ENCODE data around the gene AQP5.

The AQP5 gene

DNA sequence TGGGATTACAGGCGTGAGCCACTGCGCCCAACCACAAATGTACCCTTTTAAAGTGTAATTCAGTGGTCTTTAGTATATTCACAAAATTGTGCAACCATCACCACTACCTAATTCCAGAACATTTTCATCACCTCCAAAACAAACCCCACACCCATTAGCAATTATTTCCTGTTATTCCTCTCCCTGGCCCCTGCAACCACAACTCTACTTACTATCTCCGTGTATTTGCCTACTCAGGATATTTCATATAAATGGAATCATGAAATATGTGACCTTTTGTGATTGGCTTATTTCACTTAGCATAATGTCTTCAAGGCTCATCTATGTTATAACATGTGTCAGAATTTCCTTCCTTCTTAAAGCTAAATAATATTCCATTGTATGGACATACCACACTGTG is 27.2 kb upstream of the AQP5 start:
- H3K4me3 ChIP-seq (ENCODE audit: low read depth, low read length): no peak overlapping the region

DNA sequence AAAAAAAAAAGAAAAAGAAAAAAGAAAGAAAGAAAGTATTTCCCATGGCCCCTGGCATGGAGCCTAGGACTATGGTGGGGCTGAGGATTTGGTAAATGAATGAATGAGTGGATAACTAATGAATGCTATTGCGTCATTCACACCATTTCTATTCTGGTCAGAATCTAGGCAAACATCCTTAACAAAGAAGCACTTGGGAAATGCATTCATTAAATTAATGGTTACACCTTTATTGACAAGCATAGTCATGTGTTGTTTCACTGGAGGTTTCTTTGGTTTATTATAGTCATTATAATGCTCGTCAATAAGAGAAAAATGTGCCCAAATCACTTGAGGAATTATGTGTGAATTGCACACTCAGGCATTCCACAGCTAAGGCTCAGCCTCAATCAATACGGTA is 24.7 kb upstream of the AQP5 start:
- H3K4me3 ChIP-seq (ENCODE audit: low read depth, low read length): no peak overlapping the region
- no peak for DNase-seq (ENCODE audit: low read depth)
- TF ChIP-seq, protein P1, sequence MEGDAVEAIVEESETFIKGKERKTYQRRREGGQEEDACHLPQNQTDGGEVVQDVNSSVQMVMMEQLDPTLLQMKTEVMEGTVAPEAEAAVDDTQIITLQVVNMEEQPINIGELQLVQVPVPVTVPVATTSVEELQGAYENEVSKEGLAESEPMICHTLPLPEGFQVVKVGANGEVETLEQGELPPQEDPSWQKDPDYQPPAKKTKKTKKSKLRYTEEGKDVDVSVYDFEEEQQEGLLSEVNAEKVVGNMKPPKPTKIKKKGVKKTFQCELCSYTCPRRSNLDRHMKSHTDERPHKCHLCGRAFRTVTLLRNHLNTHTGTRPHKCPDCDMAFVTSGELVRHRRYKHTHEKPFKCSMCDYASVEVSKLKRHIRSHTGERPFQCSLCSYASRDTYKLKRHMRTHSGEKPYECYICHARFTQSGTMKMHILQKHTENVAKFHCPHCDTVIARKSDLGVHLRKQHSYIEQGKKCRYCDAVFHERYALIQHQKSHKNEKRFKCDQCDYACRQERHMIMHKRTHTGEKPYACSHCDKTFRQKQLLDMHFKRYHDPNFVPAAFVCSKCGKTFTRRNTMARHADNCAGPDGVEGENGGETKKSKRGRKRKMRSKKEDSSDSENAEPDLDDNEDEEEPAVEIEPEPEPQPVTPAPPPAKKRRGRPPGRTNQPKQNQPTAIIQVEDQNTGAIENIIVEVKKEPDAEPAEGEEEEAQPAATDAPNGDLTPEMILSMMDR (IDR thresholded peaks at IDR 0.05; ENCODE audit: low read depth, low read length): no peak
- TF ChIP-seq POLR2A (IDR thresholded peaks at IDR 0.05; ENCODE audit: extremely low read depth, insufficient read length) (no peak), MYC (IDR thresholded peaks at IDR 0.05; ENCODE audit: low read depth, low read length) (no peak)
- TF ChIP-seq, protein P2, sequence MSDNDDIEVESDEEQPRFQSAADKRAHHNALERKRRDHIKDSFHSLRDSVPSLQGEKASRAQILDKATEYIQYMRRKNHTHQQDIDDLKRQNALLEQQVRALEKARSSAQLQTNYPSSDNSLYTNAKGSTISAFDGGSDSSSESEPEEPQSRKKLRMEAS (IDR thresholded peaks at IDR 0.05; ENCODE audit: low read depth, low read length): no peak

More for the DNA sequence above, 27.2 kb upstream of the AQP5 start:
- DNase-seq (ENCODE audit: low read depth): no peak
- TF ChIP-seq MYC (IDR thresholded peaks at IDR 0.05; ENCODE audit: low read depth, low read length): no peak

DNA sequence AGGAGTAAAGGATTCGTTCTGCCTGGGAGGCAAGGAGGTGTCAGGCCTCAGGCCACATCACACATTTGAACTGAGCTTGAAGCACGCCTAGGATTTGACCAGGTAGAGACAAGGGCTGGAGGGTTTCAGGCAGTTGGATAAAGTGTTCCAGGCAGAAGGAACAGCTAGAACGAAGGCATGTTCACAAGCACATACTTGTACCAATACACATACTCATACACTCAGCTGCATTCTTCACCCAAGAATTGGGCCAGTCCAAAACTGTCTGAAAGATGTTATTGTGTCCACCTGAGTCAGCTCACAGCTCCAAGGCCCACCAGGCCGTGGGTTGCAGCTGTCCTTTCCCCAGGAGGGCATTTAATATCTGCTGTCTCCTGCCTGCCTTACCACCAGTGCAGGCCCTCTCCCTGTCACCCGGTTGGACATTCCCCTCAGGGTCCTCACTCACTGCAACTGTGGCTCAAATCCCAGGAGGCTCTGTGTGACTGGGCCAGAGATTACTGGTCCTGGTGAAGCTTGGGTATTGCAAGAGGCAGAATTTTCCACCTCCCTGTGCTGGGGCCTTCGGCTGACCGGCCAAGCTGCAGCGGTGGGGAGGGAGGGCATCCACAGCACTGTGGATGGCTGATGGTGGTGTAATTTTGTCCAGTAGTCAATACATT is 23.9 kb upstream of the AQP5 start:
- DNase-seq (ENCODE audit: low read depth): no peak
- TF ChIP-seq, protein P1 (IDR thresholded peaks at IDR 0.05; ENCODE audit: low read depth, low read length): no peak
- TF ChIP-seq POLR2A (IDR thresholded peaks at IDR 0.05; ENCODE audit: extremely low read depth, insufficient read length) (no peak), MYC (IDR thresholded peaks at IDR 0.05; ENCODE audit: low read depth, low read length) (no peak)
- TF ChIP-seq, protein P2 (IDR thresholded peaks at IDR 0.05; ENCODE audit: low read depth, low read length): no peak
- no peak overlapping the region for H3K4me3 ChIP-seq (ENCODE audit: low read depth, low read length)

DNA sequence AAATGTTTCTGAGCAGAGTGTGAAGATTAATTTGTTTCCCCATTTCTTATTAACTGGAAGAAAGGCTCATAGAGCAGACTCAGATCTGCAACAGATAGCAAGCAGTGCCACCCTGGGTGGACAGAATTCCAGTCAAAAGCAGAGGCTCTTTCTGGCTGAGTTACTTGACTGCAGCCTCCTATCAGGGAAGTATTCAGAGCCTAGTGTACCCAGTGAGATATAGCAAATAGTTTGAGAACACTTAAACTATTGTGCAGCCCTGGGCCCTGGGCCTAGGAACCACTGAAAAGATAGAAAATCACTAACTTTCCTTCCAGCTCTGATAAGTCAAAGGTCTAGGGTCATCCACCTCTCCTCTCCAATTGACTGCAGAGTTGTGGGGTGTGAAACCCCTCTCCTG is 22.4 kb upstream of the AQP5 start:
- DNase-seq (ENCODE audit: low read depth): no peak
- TF ChIP-seq, protein P1 (IDR thresholded peaks at IDR 0.05; ENCODE audit: low read depth, low read length): no peak
- TF ChIP-seq MYC (IDR thresholded peaks at IDR 0.05; ENCODE audit: low read depth, low read length): no peak
- TF ChIP-seq, protein P2 (IDR thresholded peaks at IDR 0.05; ENCODE audit: low read depth, low read length): no peak
- TF ChIP-seq POLR2A (IDR thresholded peaks at IDR 0.05; ENCODE audit: extremely low read depth, insufficient read length): no peak
- H3K4me3 ChIP-seq (ENCODE audit: low read depth, low read length): no peak overlapping the region

DNA sequence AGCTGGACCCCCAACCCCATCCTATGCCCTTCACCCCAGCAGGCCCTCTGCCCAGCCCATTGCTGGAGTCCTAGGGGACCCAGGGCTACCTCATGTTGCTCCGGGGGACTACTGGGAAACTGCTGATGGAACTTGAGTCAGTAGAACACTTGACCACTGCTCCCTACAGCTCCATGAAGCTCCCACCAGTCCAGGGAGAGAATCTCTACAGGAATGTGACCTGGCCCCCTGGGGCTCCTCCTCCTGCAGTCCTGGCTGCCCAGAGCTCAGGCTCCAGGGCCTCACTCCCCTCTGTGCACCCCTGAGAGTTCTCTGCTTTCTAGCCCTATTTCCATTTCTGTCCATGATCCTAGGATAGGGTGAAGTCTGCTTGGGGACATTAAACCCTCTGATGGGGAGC is 22.0 kb upstream of the AQP5 start:
- no peak overlapping the region for H3K4me3 ChIP-seq (ENCODE audit: low read depth, low read length)
- DNase-seq (ENCODE audit: low read depth): no peak
- TF ChIP-seq, protein P2 (IDR thresholded peaks at IDR 0.05; ENCODE audit: low read depth, low read length): no peak
- TF ChIP-seq, protein P1 (IDR thresholded peaks at IDR 0.05; ENCODE audit: low read depth, low read length): no peak
- TF ChIP-seq POLR2A (IDR thresholded peaks at IDR 0.05; ENCODE audit: extremely low read depth, insufficient read length): no peak
- TF ChIP-seq MYC (IDR thresholded peaks at IDR 0.05; ENCODE audit: low read depth, low read length): no peak

DNA sequence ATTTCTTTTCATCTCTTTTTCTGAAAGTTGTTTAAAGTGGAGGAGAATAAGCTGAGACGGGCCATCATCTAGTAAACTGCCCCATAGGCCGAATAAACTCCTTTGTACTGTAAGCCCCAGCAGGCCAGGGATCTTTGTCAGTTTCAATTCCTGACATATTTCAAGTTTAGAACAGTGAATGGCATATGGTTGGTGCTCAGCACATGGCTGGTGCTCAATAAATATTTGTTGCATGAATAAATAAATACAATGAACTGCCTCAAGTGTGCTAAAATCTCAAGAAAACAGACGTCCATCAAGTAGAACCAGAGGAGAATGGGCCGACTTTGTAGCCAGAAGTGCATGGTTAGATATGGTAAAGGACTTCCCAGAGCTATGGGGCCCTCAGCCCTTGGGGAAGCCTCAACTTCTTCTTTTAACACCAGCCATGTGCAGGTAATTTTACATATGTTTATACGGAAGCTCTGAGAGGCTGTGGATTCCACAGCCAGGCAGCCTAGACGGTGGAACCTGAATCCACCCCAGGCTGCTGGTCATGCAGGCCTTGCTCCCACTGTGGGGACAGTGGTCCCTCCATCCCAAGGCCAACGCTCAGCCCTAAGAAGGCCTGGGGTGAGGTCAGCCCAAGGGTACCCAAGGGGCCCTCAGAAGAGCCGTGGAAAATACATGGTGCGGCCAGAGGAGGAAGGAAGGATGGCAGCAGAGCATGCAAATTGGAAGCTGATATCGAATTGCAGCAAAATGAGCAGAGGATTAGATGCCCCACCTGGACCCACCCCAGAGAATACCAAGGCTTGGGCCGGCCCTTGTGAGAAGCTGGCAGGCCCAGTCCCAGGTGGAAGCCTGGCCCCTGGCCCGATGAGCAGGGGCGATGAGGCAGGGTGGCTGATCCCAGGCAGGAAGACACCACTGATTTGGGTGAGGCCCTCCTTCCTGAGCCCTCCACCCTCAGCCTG is 19.8 kb upstream of the AQP5 start:
- no peak for DNase-seq (ENCODE audit: low read depth)
- H3K4me3 ChIP-seq (ENCODE audit: low read depth, low read length): no peak overlapping the region
- TF ChIP-seq, protein P2 (IDR thresholded peaks at IDR 0.05; ENCODE audit: low read depth, low read length): no peak
- TF ChIP-seq, protein P1 (IDR thresholded peaks at IDR 0.05; ENCODE audit: low read depth, low read length): no peak
- no peak for TF ChIP-seq MYC (IDR thresholded peaks at IDR 0.05; ENCODE audit: low read depth, low read length)
- TF ChIP-seq POLR2A (IDR thresholded peaks at IDR 0.05; ENCODE audit: extremely low read depth, insufficient read length): no peak
